ENCODE data around the gene CATSPER1.

Gene CATSPER1

GRCh38 chr11:65973439-65974110, 52.7 kb downstream of the CATSPER1 start:
- in situ Hi-C loops (cut with MboI; ENCODE audit: low sequenced_read_pairs), result no loop called here

DNA sequence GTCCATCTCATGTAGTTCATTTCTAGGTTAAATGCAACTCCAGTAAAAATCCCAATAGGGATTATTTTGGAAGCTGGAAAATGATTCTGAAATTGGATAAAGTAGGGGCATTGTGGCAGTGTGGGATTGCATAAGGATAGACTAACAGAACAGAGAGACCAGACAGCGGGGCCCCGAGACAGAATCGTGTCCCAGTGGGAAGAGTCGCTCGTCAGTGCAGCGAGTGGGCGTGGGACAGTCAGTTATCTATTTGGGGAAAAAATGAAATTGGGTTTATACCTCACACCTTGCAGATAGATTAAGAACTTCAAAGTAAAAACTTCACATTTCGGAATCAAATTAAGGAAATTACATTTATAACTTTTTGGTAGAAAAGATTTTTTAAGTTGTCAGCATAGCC, 54.2 kb downstream of the CATSPER1 start:
- in situ Hi-C loops (cut with MboI; ENCODE audit: low sequenced_read_pairs), result no loop called here

- in situ Hi-C loops (cut with MboI; ENCODE audit: low sequenced_read_pairs), result no loop called here
These were observed 57.4 kb downstream of the CATSPER1 start for GRCh38 chr11:65968600-65969482.

- in situ Hi-C loops (cut with MboI; ENCODE audit: low sequenced_read_pairs), result no loop called here
These were observed 58.8 kb downstream of the CATSPER1 start for GRCh38 chr11:65967329-65967934.

All from HL-60/S4 (cell line).